ENCODE results near the gene RRP9. TPM values are rescaled to one million over a fixed set of nuclear protein-coding genes. Genes with fewer than 3 reads are reported as not detected.

RRP9 gene
- total and polyA plus RNA-seq, 2 donors (not counting 1 experiment from before 2014, with no cell fraction given): 16.7 to 21.9 TPM

- intact Hi-C loops (cut with micrococcal nuclease): no loop called here
- no peaks in the 10 kb centered on the region for H3K9me3 ChIP-seq (ENCODE audit: control extremely low read depth in 1 of 3, control insufficient read depth in 2 of 3, insufficient read depth in 1 of 3, low read length in 2 of 3)
- ChIA-PET CTCF (interaction anchor here (0.6 to 2.6 kb wide), 2 partner anchors 15 to 25 kb away, joined by 3 to 14 read pairs; partner anchors contain the start of genes PARP3 and RRP9), POLR2A (interaction anchor here (0.7 to 1.5 kb wide), 2 partner anchors 16 to 317 kb away, joined by 4 to 5 read pairs; no protein-coding TSS in a partner anchor)
- peak overlapping the region in 4 of 5 experiments; percentile 36 to 74 (median 48) for H3K4me3 ChIP-seq (ENCODE audit: control extremely low read depth in 1 of 5, extremely low read depth in 1 of 5, insufficient read depth in 1 of 5, low read depth in 2 of 5, low read length in 4 of 5)
- DNase-seq: no peak
- H3K27me3 Mint-ChIP-seq: no peaks in the 10 kb centered on the region
- WGBS (ENCODE audit: insufficient coverage): 7% methylated on average over 33 of the region's 33 CpGs
- no peak overlapping the region for H3K27ac Mint-ChIP-seq
- peak; percentile 62 for ATAC-seq (ENCODE audit: low read depth)
- H3K4me3 Mint-ChIP-seq: peak overlapping the region; percentile 87
- peaks cover 0 to 3% of the 10 kb centered on the region in 2 experiments for H3K36me3 ChIP-seq (replicated peaks in 1 of 2; ENCODE audit: control extremely low read depth in 1 of 2, control insufficient read depth in 1 of 2, extremely low read depth in 1 of 2, insufficient read depth in 2 of 2, low read length in 1 of 2)
- H3K4me1 ChIP-seq (ENCODE audit: control insufficient read depth in 2 of 2, insufficient read depth in 2 of 2, low read length in 2 of 2): peaks cover 6 to 20% of the 10 kb centered on the region in 2 donors
- no peaks in the 10 kb centered on the region for H4K20me1 ChIP-seq (ENCODE audit: control insufficient read depth, insufficient read depth, low read length, poor library complexity, severe bottlenecking)
- TF ChIP-seq EZH2 (IDR thresholded peaks at IDR 0.05; ENCODE audit: borderline replicate concordance, insufficient read depth, low read depth, low read length, poor library complexity, severe bottlenecking): no peak
- TF ChIP-seq CTCF (IDR thresholded peaks at IDR 0.05): no peak
- peaks cover 21% of the 10 kb centered on the region for H3K4me1 Mint-ChIP-seq
- peak overlapping the region; percentile 90 for H2AFZ ChIP-seq (ENCODE audit: insufficient read depth, low read depth, low read length, poor library complexity, severe bottlenecking)
- peak overlapping the region in 1 of 2 donors; percentile 41 for H3K27ac ChIP-seq (ENCODE audit: low read length in 2 of 2)
- peak overlapping the region; percentile 69 for H3K9ac ChIP-seq (ENCODE audit: low read length)
- peak overlapping the region; percentile 99 for H3K4me2 ChIP-seq (replicated peaks; ENCODE audit: low read depth, low read length, poor library complexity, severe bottlenecking)
- H3K27me3 ChIP-seq (replicated peaks in 1 of 4; ENCODE audit: control extremely low read depth in 1 of 4, control insufficient read depth in 3 of 4, insufficient read depth in 4 of 4, low read length in 3 of 4): no peaks in the 10 kb centered on the region
- no peaks in the 10 kb centered on the region for H3K9me3 Mint-ChIP-seq (ENCODE audit: insufficient read depth)
- H3K79me2 ChIP-seq (ENCODE audit: control insufficient read depth, insufficient read depth, low read length): peaks cover 4% of the 10 kb centered on the region
These were observed 25.2 kb upstream of the RRP9 start for GRCh38 chr3:51966922-51967383.

- H3K4me1 ChIP-seq (ENCODE audit: control insufficient read depth in 2 of 2, insufficient read depth in 2 of 2, low read length in 2 of 2): peaks cover 6 to 20% of the 10 kb centered on the region in 2 donors
- peak overlapping the region; percentile 90 for H2AFZ ChIP-seq (ENCODE audit: insufficient read depth, low read depth, low read length, poor library complexity, severe bottlenecking)
- CTCF ChIA-PET: interaction anchor here (0.6 to 2.6 kb wide), 3 partner anchors 7 to 24 kb away, joined by 3 to 14 read pairs (median 8); partner anchors contain the start of genes ABHD14B, PARP3 and RRP9
- 98% methylated on average over 3 of the region's 5 CpGs for WGBS (ENCODE audit: insufficient coverage)
- peaks cover 0 to under 1% of the 10 kb centered on the region in 2 experiments for H3K36me3 ChIP-seq (replicated peaks in 1 of 2; ENCODE audit: control extremely low read depth in 1 of 2, control insufficient read depth in 1 of 2, extremely low read depth in 1 of 2, insufficient read depth in 2 of 2, low read length in 1 of 2)
- H3K9ac ChIP-seq (ENCODE audit: low read length): peak overlapping the region; percentile 69
- no peak for ATAC-seq (ENCODE audit: low read depth)
- H3K79me2 ChIP-seq (ENCODE audit: control insufficient read depth, insufficient read depth, low read length): peaks cover 4% of the 10 kb centered on the region
- H3K27ac Mint-ChIP-seq: no peak overlapping the region
- POLR2A ChIA-PET: interaction anchor here (0.7 kb wide), 1 partner anchor 318 kb away, joined by 5 read pairs; no protein-coding TSS in a partner anchor
- peaks cover 21% of the 10 kb centered on the region for H3K4me1 Mint-ChIP-seq
- H3K9me3 ChIP-seq (ENCODE audit: control extremely low read depth in 1 of 3, control insufficient read depth in 2 of 3, insufficient read depth in 1 of 3, low read length in 2 of 3): no peaks in the 10 kb centered on the region
- H3K4me3 Mint-ChIP-seq: peak overlapping the region; percentile 87
- H3K4me2 ChIP-seq (replicated peaks; ENCODE audit: low read depth, low read length, poor library complexity, severe bottlenecking): peak overlapping the region; percentile 99
- H3K27me3 ChIP-seq (replicated peaks in 1 of 4; ENCODE audit: control extremely low read depth in 1 of 4, control insufficient read depth in 3 of 4, insufficient read depth in 4 of 4, low read length in 3 of 4): no peaks in the 10 kb centered on the region
- H3K4me3 ChIP-seq (ENCODE audit: control extremely low read depth in 1 of 5, extremely low read depth in 1 of 5, insufficient read depth in 1 of 5, low read depth in 2 of 5, low read length in 4 of 5): peak overlapping the region in 4 of 5 experiments; percentile 36 to 74 (median 48)
- no peak for DNase-seq
- TF ChIP-seq EZH2 (IDR thresholded peaks at IDR 0.05; ENCODE audit: borderline replicate concordance, insufficient read depth, low read depth, low read length, poor library complexity, severe bottlenecking): no peak
- TF ChIP-seq CTCF (IDR thresholded peaks at IDR 0.05): no peak
- H3K27ac ChIP-seq (ENCODE audit: low read length in 2 of 2): no peak overlapping the region
- H3K9me3 Mint-ChIP-seq (ENCODE audit: insufficient read depth): no peaks in the 10 kb centered on the region
- intact Hi-C loops (cut with micrococcal nuclease): no loop called here
- H4K20me1 ChIP-seq (ENCODE audit: control insufficient read depth, insufficient read depth, low read length, poor library complexity, severe bottlenecking): no peaks in the 10 kb centered on the region
- no peaks in the 10 kb centered on the region for H3K27me3 Mint-ChIP-seq
These were observed 24.8 kb upstream of the RRP9 start for GRCh38 chr3:51966486-51966885.

Measured in B cell (primary cell).